ENCODE measurements around the gene ITFG1. TPM values are rescaled to one million over a fixed set of nuclear protein-coding genes. Genes with fewer than 3 reads are reported as not detected.
"Not testable (repeated sequence)": the region's sequence is repeated elsewhere in the genome, so short reads cannot be mapped to it uniquely, and the experiment has no call there.

ITFG1 gene
- total and polyA plus RNA-seq, 3 donors from 2014 or later, result 94.7 to 130 (median 121) TPM

GRCh38 chr16:47370536-47370935 is 90.3 kb downstream of the ITFG1 start:
- 97% methylated on average over 10 to 12 of the region's 12 CpGs for WGBS, 2 donors
- Histone ChIP-seq H3K27ac (no peak overlapping the region), H3K4me3 (no peak overlapping the region), H3K36me3 (ENCODE audit: low read depth, missing control alignments) (no peaks in the 10 kb centered on the region), H3K9me3 (no peaks in the 10 kb centered on the region), H3K4me1 (no peaks in the 10 kb centered on the region), H3K27me3 (no peaks in the 10 kb centered on the region)
- no peak for DNase-seq
- TF ChIP-seq POLR2A (IDR thresholded peaks at IDR 0.05) (no peak), CTCF (IDR thresholded peaks at IDR 0.05) (no peak)
- intact Hi-C loops (cut with DNase I; ENCODE audit: low total_unique reads), result no loop called here

GRCh38 chr16:47366228-47366627 is 94.6 kb downstream of the ITFG1 start:
- H3K27ac ChIP-seq, result no peak overlapping the region
- no peaks in the 10 kb centered on the region for H3K36me3 ChIP-seq (ENCODE audit: low read depth, missing control alignments)
- 67 to 76% methylated on average over 2 of the region's 2 CpGs for WGBS, 2 donors
- H3K4me3 ChIP-seq, result no peak overlapping the region
- no peaks in the 10 kb centered on the region for H3K27me3 ChIP-seq
- intact Hi-C loops (cut with DNase I; ENCODE audit: low total_unique reads), result no loop called here
- TF ChIP-seq CTCF (IDR thresholded peaks at IDR 0.05) (no peak), POLR2A (IDR thresholded peaks at IDR 0.05) (no peak)
- H3K4me1 ChIP-seq, result no peaks in the 10 kb centered on the region
- DNase-seq, result no peak
- H3K9me3 ChIP-seq, result no peaks in the 10 kb centered on the region

- no peaks in the 10 kb centered on the region for H3K9me3 ChIP-seq
- H3K4me3 ChIP-seq, result no peak overlapping the region
- TF ChIP-seq POLR2A (IDR thresholded peaks at IDR 0.05) (no peak), CTCF (IDR thresholded peaks at IDR 0.05) (no peak)
- H3K27ac ChIP-seq, result no peak overlapping the region
- H3K4me1 ChIP-seq, result no peaks in the 10 kb centered on the region
- no peaks in the 10 kb centered on the region for H3K36me3 ChIP-seq (ENCODE audit: low read depth, missing control alignments)
- no peak for DNase-seq
- intact Hi-C loops (cut with DNase I; ENCODE audit: low total_unique reads), result no loop called here
- no peaks in the 10 kb centered on the region for H3K27me3 ChIP-seq
- WGBS, 2 donors, result 96 to 98% methylated on average over 1 of the region's 1 CpG
These were observed 97.1 kb downstream of the ITFG1 start for GRCh38 chr16:47363761-47364160.

GRCh38 chr16:47359478-47359877 is 101.4 kb downstream of the ITFG1 start:
- Histone ChIP-seq H3K4me3 (no peak overlapping the region), H3K27me3 (no peaks in the 10 kb centered on the region), H3K27ac (no peak overlapping the region), H3K9me3 (no peaks in the 10 kb centered on the region), H3K36me3 (ENCODE audit: low read depth, missing control alignments) (no peaks in the 10 kb centered on the region), H3K4me1 (no peaks in the 10 kb centered on the region)
- WGBS, 2 donors, result 74 to 84% methylated on average over 2 of the region's 2 CpGs
- TF ChIP-seq POLR2A (IDR thresholded peaks at IDR 0.05), result no peak
- no peak for TF ChIP-seq CTCF (IDR thresholded peaks at IDR 0.05)
- DNase-seq, result no peak
- intact Hi-C loops (cut with DNase I; ENCODE audit: low total_unique reads), result no loop called here

GRCh38 chr16:47358816-47359215 is 102.0 kb downstream of the ITFG1 start:
- Histone ChIP-seq H3K9me3 (no peaks in the 10 kb centered on the region), H3K36me3 (ENCODE audit: low read depth, missing control alignments) (no peaks in the 10 kb centered on the region), H3K4me1 (no peaks in the 10 kb centered on the region), H3K4me3 (no peak overlapping the region), H3K27me3 (no peaks in the 10 kb centered on the region), H3K27ac (no peak overlapping the region)
- TF ChIP-seq POLR2A (IDR thresholded peaks at IDR 0.05) (no peak), CTCF (IDR thresholded peaks at IDR 0.05) (no peak)
- 84 to 92% methylated on average over 2 of the region's 2 CpGs for WGBS, 2 donors
- intact Hi-C loops (cut with DNase I; ENCODE audit: low total_unique reads), result no loop called here
- DNase-seq, result no peak

GRCh38 chr16:47349029-47349428 is 111.8 kb downstream of the ITFG1 start:
- H3K4me3 ChIP-seq; H3K27me3 ChIP-seq; H3K36me3 ChIP-seq (ENCODE audit: low read depth, missing control alignments); H3K9me3 ChIP-seq; H3K4me1 ChIP-seq; H3K27ac ChIP-seq; DNase-seq; intact Hi-C loops (cut with DNase I; ENCODE audit: low total_unique reads): not testable (repeated sequence)
- 95 to 97% methylated on average over 2 of the region's 2 CpGs for WGBS, 2 donors

GRCh38 chr16:47347021-47347696 is 113.7 kb downstream of the ITFG1 start:
- H3K27me3 ChIP-seq; H3K9me3 ChIP-seq; H3K4me3 ChIP-seq; H3K27ac ChIP-seq; H3K4me1 ChIP-seq; DNase-seq; H3K36me3 ChIP-seq (ENCODE audit: low read depth, missing control alignments); intact Hi-C loops (cut with DNase I; ENCODE audit: low total_unique reads): not testable (repeated sequence)
- 93 to 98% methylated on average over 23 of the region's 23 CpGs for WGBS, 2 donors

Measured in testis (tissue), 3 donors.